ENCODE results near the gene DAPK1. TPM values are rescaled to one million over a fixed set of nuclear protein-coding genes. Genes with fewer than 3 reads are reported as not detected.
"Not testable (repeated sequence)": the region's sequence is repeated elsewhere in the genome, so short reads cannot be mapped to it uniquely, and the experiment has no call there.

The DAPK1 gene
- total and polyA plus RNA-seq, 8 donors = 78.2 to 242 (median 215) TPM

DNA sequence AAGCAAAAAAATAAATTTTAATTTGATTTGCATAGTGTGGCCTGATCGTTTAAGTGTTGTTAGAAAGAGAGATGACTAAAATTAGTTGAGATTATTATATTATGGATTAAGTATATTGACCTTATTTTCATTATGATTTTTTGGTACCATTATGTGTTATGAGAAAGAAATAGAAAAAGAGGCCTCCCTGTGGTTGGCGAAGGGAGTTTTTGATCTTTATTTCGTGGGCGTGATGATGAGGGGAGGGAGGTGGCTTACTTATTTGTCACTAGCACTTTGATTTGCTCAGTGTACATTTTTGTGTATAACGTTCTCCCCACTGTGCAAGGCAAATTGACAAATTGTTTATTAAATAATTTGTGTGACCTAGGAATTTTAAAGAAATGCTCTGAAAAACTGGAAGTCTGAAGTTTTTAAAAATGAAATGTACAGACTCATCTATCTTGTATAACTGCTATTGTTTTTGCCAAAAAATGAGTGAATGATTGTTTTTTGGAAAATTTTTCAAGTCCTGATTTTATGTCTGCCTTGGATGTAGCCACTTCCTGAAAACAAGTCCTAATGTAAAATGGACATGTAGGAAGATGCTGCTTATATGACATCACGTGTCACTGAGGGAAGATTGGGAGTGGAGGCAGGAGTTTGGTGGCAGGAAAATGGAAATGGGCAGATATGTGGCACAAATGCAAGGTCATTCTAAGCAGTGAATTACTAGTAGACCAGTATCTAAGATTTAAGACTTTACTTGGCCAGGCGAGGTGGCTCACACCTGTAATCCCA lies 3.0 kb downstream of the DAPK1 start:
- peaks cover 0 to 3% of the 10 kb centered on the region in 2 donors for H3K36me3 ChIP-seq
- no peaks in the 10 kb centered on the region for H3K9me3 ChIP-seq
- peak overlapping the region in 1 of 2 donors; percentile 74 for H3K4me3 ChIP-seq
- intact Hi-C loops (cut with DNase I) = loop anchor here in 1 of 2 donors (10.0 kb wide), 1 partner anchor 104 kb away; no protein-coding TSS in a partner anchor
- peak overlapping the region in 1 of 2 donors; percentile 85 for H3K27ac ChIP-seq
- ATAC-seq (no peak), DNase-seq (no peak)
- peaks cover 0 to 39% of the 10 kb centered on the region in 2 donors for H3K27me3 ChIP-seq
- peaks cover 32 to 71% of the 10 kb centered on the region in 2 donors for H3K4me1 ChIP-seq
- TF ChIP-seq, protein P1, sequence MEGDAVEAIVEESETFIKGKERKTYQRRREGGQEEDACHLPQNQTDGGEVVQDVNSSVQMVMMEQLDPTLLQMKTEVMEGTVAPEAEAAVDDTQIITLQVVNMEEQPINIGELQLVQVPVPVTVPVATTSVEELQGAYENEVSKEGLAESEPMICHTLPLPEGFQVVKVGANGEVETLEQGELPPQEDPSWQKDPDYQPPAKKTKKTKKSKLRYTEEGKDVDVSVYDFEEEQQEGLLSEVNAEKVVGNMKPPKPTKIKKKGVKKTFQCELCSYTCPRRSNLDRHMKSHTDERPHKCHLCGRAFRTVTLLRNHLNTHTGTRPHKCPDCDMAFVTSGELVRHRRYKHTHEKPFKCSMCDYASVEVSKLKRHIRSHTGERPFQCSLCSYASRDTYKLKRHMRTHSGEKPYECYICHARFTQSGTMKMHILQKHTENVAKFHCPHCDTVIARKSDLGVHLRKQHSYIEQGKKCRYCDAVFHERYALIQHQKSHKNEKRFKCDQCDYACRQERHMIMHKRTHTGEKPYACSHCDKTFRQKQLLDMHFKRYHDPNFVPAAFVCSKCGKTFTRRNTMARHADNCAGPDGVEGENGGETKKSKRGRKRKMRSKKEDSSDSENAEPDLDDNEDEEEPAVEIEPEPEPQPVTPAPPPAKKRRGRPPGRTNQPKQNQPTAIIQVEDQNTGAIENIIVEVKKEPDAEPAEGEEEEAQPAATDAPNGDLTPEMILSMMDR (IDR thresholded peaks at IDR 0.05) = no peak

- peak overlapping the region in 1 of 2 donors; percentile 74 for H3K4me3 ChIP-seq
- DNase-seq, H3K36me3 ChIP-seq, ATAC-seq, H3K27ac ChIP-seq, H3K9me3 ChIP-seq: not testable (repeated sequence)
- H3K27me3 ChIP-seq = peaks cover 0 to 34% of the 10 kb centered on the region in 2 donors
- H3K4me1 ChIP-seq = peaks cover 32 to 71% of the 10 kb centered on the region in 2 donors
- intact Hi-C loops (cut with DNase I) = loop anchor here in 1 of 2 donors (10.0 kb wide), 1 partner anchor 104 kb away; no protein-coding TSS in a partner anchor
These were observed 3.6 kb downstream of the DAPK1 start for GRCh38 chr9:87501271-87501656.

DNA sequence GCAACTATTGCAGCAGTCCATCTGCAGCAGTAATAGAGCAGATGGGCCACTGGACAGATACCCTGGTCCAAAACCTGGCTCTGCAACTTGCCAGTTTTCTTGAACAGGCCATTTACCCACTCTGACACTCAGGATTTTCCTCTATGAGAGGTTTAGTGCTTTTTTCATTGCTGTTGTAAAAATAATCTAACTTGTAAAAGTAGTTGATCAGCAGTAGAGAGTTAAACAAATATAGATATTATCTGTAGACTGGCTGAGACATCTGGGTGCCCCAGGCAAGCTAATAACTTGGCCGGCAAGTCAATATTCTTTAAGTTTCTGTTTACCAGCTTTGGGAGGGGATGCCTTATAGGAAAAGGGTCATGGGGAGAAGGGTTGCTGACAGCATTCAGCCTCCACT lies 4.1 kb downstream of the DAPK1 start:
- H3K4me1 ChIP-seq = peaks cover 32 to 69% of the 10 kb centered on the region in 2 donors
- no peaks in the 10 kb centered on the region for H3K9me3 ChIP-seq
- peak overlapping the region; percentile 30 to 34 for H3K27ac ChIP-seq
- DNase-seq (no peak), ATAC-seq (no peak)
- H3K4me3 ChIP-seq = peak overlapping the region in 1 of 2 donors; percentile 11
- intact Hi-C loops (cut with DNase I) = loop anchor here in 1 of 2 donors (10.0 kb wide), 1 partner anchor 103 kb away; no protein-coding TSS in a partner anchor
- peaks cover 0 to 28% of the 10 kb centered on the region in 2 donors for H3K27me3 ChIP-seq
- peaks cover 0 to 14% of the 10 kb centered on the region in 2 donors for H3K36me3 ChIP-seq
- TF ChIP-seq, protein P1 (IDR thresholded peaks at IDR 0.05) = no peak

GRCh38 chr9:87502391-87503221 lies 4.9 kb downstream of the DAPK1 start:
- peak overlapping the region; percentile 30 to 34 for H3K27ac ChIP-seq
- peak in 1 of 4 donors; percentile 76 for DNase-seq
- peaks cover 0 to 20% of the 10 kb centered on the region in 2 donors for H3K27me3 ChIP-seq
- H3K4me1 ChIP-seq = peaks cover 32 to 62% of the 10 kb centered on the region in 2 donors
- H3K36me3 ChIP-seq = peaks cover 0 to 22% of the 10 kb centered on the region in 2 donors
- H3K9me3 ChIP-seq = no peaks in the 10 kb centered on the region
- TF ChIP-seq, protein P1 (IDR thresholded peaks at IDR 0.05) = no peak
- peak; percentile 45 for ATAC-seq
- intact Hi-C loops (cut with DNase I) = loop anchor here in 1 of 2 donors (10.0 kb wide), 1 partner anchor 102 kb away; no protein-coding TSS in a partner anchor
- H3K4me3 ChIP-seq = peak overlapping the region in 1 of 2 donors; percentile 11

DNA sequence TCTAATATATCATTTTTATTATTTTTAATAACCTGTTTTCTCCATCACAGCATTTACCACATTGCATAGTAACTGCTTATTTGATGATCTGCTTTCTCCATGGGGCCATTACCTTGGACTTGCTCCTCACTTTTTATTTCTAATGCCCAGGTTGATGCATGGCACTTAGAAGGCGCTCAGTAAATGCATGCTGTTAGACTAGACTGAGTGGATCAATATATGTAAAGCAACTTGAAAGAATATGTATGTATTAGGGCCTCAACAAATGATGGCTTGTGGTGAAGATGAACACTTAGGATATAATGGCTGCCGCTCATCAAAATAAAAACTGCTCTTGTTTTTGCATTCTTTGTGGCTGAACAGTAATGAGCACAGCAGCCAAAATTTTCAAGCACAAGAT lies 5.8 kb downstream of the DAPK1 start:
- Histone ChIP-seq H3K27ac (no peak overlapping the region), H3K27me3 (peaks cover 0 to 12% of the 10 kb centered on the region in 2 donors), H3K4me3 (no peak overlapping the region), H3K9me3 (no peaks in the 10 kb centered on the region), H3K4me1 (peaks cover 32 to 62% of the 10 kb centered on the region in 2 donors), H3K36me3 (peaks cover 0 to 27% of the 10 kb centered on the region in 2 donors)
- TF ChIP-seq, protein P1 (IDR thresholded peaks at IDR 0.05) = no peak
- DNase-seq (no peak), ATAC-seq (no peak)
- intact Hi-C loops (cut with DNase I) = loop anchor here in 1 of 2 donors (10.0 kb wide), 1 partner anchor 101 kb away; no protein-coding TSS in a partner anchor
